ENCODE measurements around the gene OR6C3.
"Not testable (repeated sequence)": the region's sequence is repeated elsewhere in the genome, so short reads cannot be mapped to it uniquely, and the experiment has no call there.

OR6C3 gene

DNA sequence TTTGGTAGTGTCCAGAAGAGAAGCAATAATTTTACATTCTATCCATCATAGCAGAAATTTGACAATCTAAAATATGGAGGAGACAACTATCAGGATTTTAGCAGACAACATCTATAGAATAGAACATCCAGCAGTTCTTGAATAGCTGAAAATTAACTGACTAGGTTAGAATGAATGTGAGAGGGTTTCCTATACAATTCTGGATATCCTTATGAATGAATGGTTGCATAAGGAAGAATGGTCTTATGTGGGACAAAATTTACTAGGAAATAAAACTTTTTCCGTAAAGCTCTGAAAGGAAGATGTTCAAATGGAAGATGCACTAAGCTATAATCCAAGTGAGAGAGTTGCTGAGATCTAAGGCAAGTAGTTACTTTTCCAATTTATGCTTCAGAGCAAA, at the start of gene OR6C3:
Gene OR6C3, plus strand, starts transcription at position 301 of the 400 bp plus-strand sequence. CDS start 955 bp downstream, outside the sequence.
- no peak for DNase-seq (ENCODE audit: low spot score)
- in situ Hi-C loops (cut with MboI; ENCODE audit: low pct_unique_long_range_greater_than_20kb, low sequenced_read_pairs, unreplicated experiment): no loop called here
- TF ChIP-seq CTCF (IDR thresholded peaks at IDR 0.05; ENCODE audit: extremely low read depth, insufficient read depth, missing control alignments): no peak

- DNase-seq (ENCODE audit: low spot score): no peak
- no peak for TF ChIP-seq CTCF (IDR thresholded peaks at IDR 0.05; ENCODE audit: extremely low read depth, insufficient read depth, missing control alignments)
- in situ Hi-C loops (cut with MboI; ENCODE audit: low pct_unique_long_range_greater_than_20kb, low sequenced_read_pairs, unreplicated experiment): no loop called here
These were observed 49.6 kb upstream of the OR6C3 start for GRCh38 chr12:55280991-55281390.

- no peak for TF ChIP-seq CTCF (IDR thresholded peaks at IDR 0.05; ENCODE audit: extremely low read depth, insufficient read depth, missing control alignments)
- in situ Hi-C loops (cut with MboI; ENCODE audit: low pct_unique_long_range_greater_than_20kb, low sequenced_read_pairs, unreplicated experiment): no loop called here
- no peak for DNase-seq (ENCODE audit: low spot score)
These were observed 40.5 kb upstream of the OR6C3 start for GRCh38 chr12:55289999-55290398.

GRCh38 chr12:55296469-55296868, 34.1 kb upstream of the OR6C3 start, which contains the start of gene OR6C6:
OR6C6 (minus strand) TSS chr12:55296569; CDS start chr12:55295232, 1,337 bp downstream.
- in situ Hi-C loops (cut with MboI; ENCODE audit: low pct_unique_long_range_greater_than_20kb, low sequenced_read_pairs, unreplicated experiment): no loop called here
- no peak for TF ChIP-seq CTCF (IDR thresholded peaks at IDR 0.05; ENCODE audit: extremely low read depth, insufficient read depth, missing control alignments)
- DNase-seq (ENCODE audit: low spot score): no peak

GRCh38 chr12:55314043-55314442, 16.5 kb upstream of the OR6C3 start, which contains the start of gene OR6C1:
OR6C1 (plus strand) TSS chr12:55314343; CDS start chr12:55320600, 6,257 bp downstream.
- DNase-seq (ENCODE audit: low spot score): no peak
- in situ Hi-C loops (cut with MboI; ENCODE audit: low pct_unique_long_range_greater_than_20kb, low sequenced_read_pairs, unreplicated experiment): no loop called here
- no peak for TF ChIP-seq CTCF (IDR thresholded peaks at IDR 0.05; ENCODE audit: extremely low read depth, insufficient read depth, missing control alignments)

DNA sequence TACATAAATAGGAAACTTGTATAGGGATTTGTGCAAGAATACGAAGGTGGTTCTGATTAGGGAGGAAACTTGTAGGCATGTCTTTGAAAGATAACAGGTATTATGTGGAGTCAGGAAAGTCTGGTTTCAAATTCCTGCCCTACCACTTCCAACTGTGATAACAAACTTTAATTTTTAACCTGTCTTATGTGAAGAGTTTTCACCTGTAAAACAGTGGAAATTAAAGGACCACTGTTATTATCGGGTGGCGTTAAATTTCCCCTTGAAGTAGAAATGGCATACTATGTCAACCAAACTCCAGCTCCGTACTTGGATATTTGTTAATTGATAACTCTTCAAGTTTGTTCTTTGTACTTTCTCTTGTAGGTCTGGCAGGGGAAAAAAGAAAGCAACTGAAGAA, 10.3 kb upstream of the OR6C3 start:
- DNase-seq (ENCODE audit: low spot score): no peak
- in situ Hi-C loops (cut with MboI; ENCODE audit: low pct_unique_long_range_greater_than_20kb, low sequenced_read_pairs, unreplicated experiment): no loop called here

DNA sequence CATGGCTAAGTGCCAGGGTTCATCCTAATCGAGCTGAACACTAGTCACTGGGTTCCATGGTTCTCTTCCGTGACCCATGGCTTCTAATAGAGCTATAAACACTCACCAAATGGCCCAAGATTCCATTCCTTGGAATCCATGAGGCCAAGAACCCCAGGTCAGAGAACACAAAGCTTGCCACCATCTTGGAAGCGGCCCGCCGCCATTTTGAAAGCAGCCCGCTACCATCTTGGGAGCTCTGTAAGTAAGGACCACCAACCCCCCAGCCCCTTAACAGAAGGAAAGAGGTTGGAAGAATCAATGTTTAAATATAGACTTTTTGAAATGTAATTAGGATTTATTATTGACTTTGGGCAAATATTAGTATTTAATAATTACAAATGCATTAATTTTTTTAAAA, 4.7 kb upstream of the OR6C3 start:
- in situ Hi-C loops (cut with MboI; ENCODE audit: low pct_unique_long_range_greater_than_20kb, low sequenced_read_pairs, unreplicated experiment); DNase-seq (ENCODE audit: low spot score): not testable (repeated sequence)

More for the DNA sequence above, 10.3 kb upstream of the OR6C3 start:
- no peak for TF ChIP-seq CTCF (IDR thresholded peaks at IDR 0.05; ENCODE audit: extremely low read depth, insufficient read depth, missing control alignments)

Data from GM13977 (cell line).